GM15510 (cell line): ENCODE measurements around the gene TRPC4AP.

Experiments
- POLR2A ChIP-seq: IDR thresholded peaks from 3 replicates; pipeline ENCODE4 v1.6.1; 2011; ENCODE audit warnings: borderline replicate concordance; ENCODE audit not compliant: insufficient read length; ENCODE audit errors: extremely low read depth

Gene TRPC4AP

DNA sequence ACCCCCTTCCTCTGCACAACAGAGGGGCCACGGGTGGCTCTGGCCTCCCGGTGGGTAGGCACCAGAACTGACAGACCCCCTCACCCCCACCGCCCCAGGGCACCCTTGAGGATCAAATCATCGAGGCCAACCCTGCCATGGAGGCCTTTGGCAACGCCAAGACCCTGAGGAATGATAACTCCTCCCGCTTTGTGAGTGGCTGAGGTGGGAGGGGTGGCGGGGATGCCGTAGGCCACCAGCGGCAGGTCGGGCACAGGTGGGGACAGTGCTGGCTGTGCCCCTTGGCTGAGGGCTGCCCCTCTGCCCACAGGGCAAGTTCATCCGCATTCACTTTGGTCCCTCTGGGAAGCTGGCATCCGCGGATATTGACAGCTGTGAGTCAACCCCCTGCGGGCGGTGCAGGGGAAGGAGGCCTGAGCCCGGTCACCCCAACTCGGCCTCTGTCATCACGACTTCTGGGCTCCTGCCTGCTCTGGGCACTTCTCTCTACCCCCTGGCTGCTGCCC lies 107.8 kb downstream of the TRPC4AP start:
- TF ChIP-seq POLR2A, result no peak

DNA sequence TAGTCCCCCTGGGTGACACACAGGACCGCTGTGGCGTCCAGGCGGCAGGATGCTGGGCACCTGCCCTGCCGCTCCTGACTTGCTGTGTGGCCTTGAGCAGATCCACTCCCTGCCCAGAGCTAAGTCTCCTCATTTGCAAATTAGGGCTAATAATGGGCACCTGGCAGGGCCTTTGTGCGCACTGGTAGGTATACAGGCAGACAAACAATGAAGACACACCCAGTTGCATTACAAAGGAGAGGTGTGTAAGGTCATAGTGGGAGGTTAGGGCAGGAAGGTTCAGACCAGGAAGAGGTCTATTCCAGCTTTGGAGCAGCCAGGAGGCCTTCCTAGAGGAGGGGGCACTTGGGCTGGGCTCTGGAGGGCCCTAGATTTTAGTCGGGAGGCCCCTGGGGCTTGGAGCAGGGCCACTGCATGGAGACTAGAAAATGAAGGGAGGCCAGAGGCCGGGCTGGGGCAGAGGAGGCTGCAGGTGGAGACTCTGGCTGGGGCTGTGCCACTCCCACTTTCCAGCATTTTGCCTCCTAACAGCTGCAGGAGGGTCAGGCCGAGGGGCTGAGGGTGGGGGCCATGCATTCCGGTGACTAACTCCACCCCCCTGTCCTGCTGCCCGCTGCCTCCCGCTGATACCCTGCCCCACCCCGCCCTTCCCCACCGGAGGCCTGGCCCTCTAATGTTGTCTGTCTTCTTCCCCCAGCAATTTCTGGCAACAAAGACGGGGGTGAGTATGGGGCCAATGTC lies 108.4 kb downstream of the TRPC4AP start:
- TF ChIP-seq POLR2A, result no peak

DNA sequence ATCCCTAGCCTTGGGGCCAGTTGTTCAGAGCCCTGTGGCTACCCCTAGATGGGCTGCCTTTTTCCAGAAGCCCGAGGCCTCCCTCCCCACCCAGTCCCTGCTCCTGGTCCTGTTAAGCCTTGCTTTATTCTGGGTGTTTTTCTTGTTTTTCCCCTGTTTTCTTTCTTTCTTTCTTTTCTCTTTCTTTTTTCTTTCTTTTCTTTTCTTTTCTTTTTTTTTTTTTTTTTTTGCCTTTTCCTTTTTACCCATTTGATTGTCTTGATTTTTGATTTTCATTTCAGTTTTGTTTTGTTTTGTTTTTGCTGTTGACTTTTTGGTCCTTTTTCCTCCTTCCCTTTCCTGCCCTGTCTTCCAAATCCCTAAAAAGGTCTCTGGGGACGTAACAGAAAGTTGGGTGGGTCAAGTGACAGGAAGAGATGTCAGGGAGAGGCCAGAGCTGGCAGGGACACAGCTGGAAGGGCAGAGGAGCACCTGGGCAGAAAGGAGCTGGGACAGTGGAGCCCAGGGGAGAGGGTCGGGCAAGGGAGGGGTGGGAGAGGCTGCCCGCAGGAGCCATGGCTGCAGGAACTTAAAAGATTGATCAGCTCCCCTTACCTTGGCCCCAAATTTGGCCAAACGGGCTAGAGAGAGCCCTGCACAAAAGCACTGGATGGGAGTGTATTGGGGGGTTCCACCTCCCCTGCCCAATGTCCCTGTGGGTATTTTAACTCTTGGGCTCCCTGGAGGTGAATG lies 109.4 kb downstream of the TRPC4AP start:
- TF ChIP-seq POLR2A, result no peak

DNA sequence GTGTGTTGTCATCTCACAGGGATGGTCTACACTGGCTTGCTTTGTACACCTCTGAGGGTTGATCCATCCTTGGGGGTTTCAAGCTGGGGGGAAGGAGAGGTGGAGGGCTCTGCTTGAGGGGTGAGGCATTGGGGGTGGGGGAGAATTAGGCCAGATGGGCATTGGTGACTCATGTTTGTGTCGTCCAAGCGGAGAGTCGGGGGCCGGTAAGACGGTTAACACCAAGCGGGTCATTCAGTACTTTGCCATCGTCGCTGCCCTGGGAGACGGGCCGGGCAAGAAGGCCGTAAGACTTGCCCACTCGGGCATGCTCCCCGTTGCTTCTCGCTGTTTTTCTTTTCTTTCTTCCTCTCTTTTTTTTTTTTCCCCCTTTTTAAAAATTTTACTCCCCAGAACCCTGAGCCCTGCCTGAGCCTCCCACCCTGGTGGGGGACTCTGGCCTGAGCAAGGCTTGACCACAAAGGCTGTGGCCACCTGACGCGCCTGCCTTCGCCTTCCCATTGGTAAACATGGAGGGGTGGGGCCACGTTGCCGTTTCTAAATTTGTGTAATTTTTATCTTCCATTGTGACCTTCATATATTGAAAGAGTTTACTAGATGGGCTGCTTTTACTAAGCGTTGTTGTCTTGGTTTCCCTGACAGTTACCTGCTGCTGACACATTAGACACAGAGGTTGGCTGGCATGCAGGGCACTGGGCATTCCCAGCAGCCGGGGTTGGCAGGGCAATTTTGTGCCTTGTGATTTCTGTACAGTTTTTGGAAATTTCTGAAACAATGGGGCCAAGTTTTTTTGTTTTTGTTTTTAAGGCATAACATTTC lies 110.1 kb downstream of the TRPC4AP start:
- TF ChIP-seq POLR2A, result no peak

DNA sequence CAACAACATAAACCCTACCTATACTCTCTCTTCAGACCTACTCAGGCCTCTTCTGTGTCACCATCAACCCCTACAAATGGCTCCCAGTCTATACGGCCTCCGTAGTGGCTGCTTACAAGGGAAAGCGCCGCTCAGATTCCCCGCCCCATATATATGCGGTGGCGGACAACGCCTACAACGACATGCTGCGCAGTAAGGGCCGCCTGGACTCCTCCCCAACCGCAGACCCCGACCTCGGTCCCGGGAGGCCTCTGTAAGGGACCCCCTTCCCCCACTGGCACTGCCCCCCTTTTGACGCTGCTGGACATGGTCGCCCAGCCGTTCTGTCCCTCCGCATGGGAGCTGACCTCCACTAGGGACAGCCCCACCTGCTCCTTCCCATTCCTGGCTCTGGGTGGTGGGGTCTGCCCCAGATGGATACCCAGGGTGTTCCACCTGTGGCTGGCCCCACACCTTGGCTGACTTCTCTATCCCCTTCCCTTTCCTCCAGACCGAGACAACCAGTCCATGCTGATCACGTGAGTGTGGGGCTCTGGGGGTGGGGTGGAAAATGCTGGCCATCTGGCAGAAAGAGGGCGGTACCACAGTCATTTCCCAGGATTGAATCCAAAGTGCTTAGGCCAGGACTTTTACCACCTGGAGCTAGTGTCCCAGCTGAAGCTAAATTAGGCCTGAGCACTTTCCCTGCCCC lies 111.9 kb downstream of the TRPC4AP start:
- no peak for TF ChIP-seq POLR2A

DNA sequence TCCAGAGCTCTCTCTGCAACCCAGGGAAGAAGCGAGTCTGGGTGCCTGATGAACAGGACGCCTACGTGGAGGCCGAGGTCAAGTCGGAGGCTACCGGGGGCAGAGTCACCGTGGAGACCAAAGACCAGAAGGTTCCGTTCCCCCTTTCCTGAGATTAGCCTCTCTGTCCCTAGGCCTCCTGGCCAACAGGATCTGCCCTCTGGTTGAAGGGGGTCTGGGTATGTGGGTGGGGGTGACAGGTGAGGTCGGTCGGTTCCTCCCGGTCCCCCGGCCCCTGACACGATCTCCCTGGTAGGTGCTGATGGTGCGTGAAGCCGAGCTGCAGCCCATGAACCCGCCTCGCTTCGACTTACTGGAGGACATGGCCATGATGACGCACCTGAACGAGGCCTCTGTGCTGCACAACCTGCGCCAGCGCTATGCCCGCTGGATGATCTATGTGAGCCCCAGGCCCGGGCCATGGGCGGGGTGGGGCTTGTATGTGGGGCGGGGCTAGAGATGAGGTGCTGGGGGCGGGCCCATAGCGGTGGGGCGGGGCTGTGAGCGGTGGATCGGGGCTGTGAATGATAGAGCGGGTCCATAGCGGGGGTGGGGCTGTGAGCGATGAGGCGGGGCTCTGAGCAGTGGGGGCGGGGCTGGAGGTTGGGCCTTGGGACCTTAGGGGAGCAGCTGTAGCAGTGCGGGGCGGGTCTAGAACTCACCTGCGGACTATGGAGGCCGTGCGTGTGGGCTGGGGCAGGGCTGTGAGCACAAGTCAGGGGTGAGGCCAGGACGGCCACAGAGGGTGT lies 113.0 kb downstream of the TRPC4AP start:
- no peak for TF ChIP-seq POLR2A

DNA sequence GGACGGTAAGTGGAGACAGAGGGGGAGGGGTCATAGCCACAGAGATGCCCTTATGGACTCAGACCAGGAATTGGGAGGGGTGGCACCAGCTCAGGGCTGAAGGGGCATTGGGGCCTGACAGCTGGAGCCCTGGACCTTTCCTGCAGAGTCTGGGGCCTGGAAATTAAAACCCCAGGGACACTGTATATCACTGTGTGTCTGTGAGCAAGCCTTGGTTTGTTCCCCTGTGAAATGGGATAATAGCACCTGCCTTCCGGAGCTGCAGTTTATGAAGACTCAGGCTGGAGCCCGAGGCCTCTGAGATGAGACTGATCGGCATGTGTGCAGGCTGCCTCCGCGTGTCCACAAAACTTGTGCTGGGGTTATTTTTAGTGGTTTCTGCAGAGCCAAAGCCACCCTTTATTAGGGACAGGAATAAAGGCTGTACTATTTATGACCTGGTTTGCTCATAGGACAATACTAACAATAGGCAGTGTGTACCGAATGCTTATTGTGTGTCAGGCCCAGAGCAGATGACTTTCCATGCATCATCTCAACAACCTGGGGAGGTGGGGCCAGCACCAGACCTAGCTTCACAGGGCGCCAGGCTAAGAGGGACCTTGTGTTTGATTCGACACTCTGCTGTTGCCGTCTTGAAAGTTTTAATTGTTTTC lies 114.4 kb downstream of the TRPC4AP start:
- no peak for TF ChIP-seq POLR2A

DNA sequence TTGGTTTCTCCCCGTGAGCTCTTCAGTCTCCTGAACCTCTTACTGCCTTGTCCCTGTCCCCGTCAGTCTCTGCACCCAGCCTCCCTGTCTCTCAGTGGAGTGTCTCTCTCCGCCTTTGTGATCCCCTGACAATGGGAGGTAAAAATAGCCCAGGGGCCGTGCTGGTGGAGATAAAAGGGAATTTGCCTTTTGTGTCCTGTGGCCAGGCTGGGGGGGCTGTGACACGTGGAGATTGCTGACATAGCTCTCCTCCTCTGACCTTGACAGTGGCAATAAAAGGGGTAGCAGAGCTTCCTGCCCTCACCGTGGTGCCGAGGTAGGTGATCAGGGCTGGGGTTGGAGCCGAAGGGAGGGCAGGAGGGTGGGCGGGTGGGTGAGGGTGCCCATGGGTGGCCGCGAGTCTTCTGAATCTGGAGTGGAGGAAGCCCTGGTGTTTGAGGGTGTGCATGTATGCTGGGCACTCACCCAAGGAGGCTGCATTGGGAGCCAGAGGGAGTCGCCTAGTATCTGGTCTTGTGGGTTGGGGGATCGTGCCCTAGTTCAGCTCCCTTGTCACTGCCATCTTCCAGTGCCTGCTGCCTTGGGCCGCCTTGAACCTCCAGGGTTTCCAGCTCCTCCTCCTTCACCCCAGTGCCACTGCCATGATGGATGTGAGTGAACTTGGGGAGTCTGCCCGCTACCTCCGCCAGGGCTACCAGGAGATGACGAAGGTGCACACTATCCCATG lies 115.1 kb downstream of the TRPC4AP start:
- TF ChIP-seq POLR2A, result no peak

DNA sequence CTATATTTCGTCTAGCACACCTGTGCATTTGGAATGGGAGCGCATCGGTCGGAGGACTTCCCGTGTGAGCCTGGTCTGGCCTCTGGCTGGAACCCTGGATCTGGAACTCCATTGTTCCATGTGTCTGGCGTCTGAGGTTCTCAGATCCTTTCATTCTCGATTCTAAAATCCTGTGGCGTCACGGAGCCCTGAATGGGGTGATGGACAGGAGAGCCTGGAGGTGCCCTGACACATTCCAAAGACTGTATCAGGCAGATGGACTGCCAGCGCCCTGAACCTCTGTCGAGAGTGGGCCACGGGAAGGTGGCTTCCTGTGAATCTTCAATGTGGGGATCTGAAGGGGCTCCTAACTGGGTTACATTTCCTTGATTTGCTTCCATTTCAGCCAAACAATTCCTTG lies 116.3 kb downstream of the TRPC4AP start:
- TF ChIP-seq POLR2A, result no peak

DNA sequence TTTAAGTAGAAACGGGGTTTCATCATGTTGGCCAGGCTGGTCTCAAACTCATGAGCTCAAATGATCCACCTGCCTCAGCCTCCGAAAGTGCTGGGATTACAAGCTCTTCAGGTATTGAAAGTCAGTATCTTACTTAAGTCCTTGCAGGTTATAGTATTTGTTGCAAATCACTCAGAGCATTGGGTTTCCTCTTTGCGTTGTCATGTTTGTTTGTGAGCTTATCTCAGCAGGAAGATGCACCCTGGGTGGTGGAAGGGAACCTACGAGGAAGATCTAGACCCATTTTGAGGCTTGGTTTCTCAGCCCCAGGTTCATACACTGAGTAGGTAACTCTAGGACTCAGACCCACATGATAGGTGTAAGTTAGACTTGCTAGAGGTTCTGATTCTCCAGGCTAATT lies 118.4 kb downstream of the TRPC4AP start:
- no peak for TF ChIP-seq POLR2A

DNA sequence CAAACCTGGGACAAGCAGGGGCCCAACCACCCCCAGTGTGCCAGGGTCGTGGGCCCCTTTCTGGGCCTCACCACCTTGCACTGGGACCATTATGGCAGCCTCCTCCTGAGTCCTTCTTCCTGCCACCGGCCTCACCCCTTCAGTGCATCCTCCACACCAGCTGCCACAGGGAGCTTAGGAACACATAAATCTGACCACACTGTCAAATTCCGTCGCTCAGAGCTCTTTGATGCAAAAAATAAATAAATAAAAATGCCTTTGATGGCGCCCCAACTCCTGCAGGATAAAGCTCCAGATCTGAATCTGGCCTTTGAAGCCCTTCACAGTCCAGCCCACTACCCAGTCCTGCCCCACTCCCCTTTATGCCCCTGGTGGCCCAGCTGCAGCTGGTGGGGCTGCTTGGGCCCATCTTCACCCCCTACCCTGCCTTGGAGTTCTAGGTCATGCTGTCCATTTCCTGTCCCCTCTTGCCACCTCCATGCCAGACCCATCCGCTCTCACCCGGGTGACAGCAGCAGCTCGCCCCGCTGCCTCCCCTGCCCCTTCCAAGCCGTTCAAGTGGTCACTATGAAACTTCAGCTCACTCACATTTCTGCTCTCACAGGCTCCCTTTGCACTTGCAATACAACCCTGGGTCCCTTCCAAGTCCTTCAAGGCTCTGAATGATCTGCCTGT lies 120.9 kb downstream of the TRPC4AP start:
- no peak for TF ChIP-seq POLR2A
